22Rv1 (cell line): Measurements from ENCODE around the gene GLCE.

Experiments
- H3K27ac ChIP-seq: fragments of 450-650 bp; 2 replicates; pipeline ENCODE4 v1.5.1; 2017
- CTCF ChIP-seq: fragments of 450-650 bp; IDR thresholded peaks from 2 replicates; pipeline ENCODE4 v1.5.1; 2017; ENCODE audit warnings: mild to moderate bottlenecking
- ZFX ChIP-seq: fragments of 450-650 bp; IDR thresholded peaks from 2 replicates; pipeline ENCODE4 v1.6.1; 2017; ENCODE audit warnings: antibody characterized with exemption, borderline replicate concordance

Gene GLCE

GRCh38 chr15:69160141-69160993, at the start of gene GLCE:
GLCE (plus strand) TSS chr15:69160635; CDS start chr15:69255807, 95,172 bp downstream.
- TF ChIP-seq CTCF: no peak
- no peak for TF ChIP-seq ZFX
- H3K27ac ChIP-seq: peak within 1 kb of the TSS; percentile 70

- no peak overlapping the region for H3K27ac ChIP-seq
- no peak for TF ChIP-seq ZFX
- no peak for TF ChIP-seq CTCF
Measured at GRCh38 chr15:69114331-69114928, 46.0 kb upstream of the GLCE start.

- TF ChIP-seq CTCF (no peak), ZFX (no peak)
- no peak overlapping the region for H3K27ac ChIP-seq
Measured at GRCh38 chr15:69115031-69115430, 45.4 kb upstream of the GLCE start.

- TF ChIP-seq CTCF (no peak), ZFX (no peak)
- H3K27ac ChIP-seq: no peak overlapping the region
Measured at GRCh38 chr15:69116391-69116790, 44.0 kb upstream of the GLCE start.

- no peak overlapping the region for H3K27ac ChIP-seq
- TF ChIP-seq CTCF (no peak), ZFX (no peak)
Measured at GRCh38 chr15:69117431-69117871, 43.0 kb upstream of the GLCE start.

GRCh38 chr15:69118089-69118488, 42.3 kb upstream of the GLCE start:
- TF ChIP-seq ZFX (no peak), CTCF (no peak)
- H3K27ac ChIP-seq: no peak overlapping the region

- H3K27ac ChIP-seq: no peak overlapping the region
- TF ChIP-seq ZFX (no peak), CTCF (no peak)
Measured at GRCh38 chr15:69119001-69119400, 41.4 kb upstream of the GLCE start.
